HuH-7.5 (cell line): ENCODE results near the gene RGPD4.

Experiments
- DNase-seq: peaks from one replicate; pipeline ENCODE4 v3.0.0; 2011; ENCODE audit warnings: low spot score

Gene RGPD4

DNA sequence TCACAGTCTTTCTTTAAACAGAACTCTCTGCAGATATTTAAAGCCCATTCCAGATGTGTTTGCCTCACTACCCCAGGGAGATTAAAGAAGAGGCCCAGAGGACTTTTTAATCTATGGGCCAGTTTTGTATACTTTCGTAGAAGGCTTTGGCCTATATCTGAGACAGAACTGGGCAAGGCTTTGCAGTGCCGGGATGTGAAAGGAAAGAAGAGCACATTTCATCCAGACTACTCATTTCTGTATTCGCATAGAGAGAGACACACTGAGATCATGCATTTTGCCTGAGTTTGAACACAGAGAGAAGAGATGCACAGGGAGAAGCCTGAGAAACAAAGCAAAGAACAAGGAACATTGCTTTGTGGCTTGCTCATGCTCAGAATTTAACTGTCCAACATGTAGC lies 104.7 kb downstream of the RGPD4 start:
- DNase-seq, result no peak

DNA sequence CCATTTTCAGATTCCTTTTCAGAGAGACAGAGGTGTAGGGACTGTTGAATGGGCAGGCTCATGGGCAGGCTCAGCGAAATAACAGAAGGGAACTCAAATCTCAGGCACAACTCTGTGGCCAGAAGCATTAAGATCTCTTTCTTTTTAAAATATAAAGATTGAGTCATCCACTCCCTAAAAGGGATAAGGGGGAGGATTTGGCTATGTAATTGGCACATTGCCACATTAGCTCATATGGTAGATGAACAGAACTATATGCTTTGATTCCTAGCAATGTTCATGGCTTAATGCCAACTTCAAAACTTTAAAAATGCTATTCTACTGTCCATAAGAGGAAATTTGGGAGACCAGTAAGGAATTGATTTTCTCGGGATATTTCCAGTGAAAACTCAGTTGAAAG lies 105.8 kb downstream of the RGPD4 start:
- DNase-seq, result no peak

DNA sequence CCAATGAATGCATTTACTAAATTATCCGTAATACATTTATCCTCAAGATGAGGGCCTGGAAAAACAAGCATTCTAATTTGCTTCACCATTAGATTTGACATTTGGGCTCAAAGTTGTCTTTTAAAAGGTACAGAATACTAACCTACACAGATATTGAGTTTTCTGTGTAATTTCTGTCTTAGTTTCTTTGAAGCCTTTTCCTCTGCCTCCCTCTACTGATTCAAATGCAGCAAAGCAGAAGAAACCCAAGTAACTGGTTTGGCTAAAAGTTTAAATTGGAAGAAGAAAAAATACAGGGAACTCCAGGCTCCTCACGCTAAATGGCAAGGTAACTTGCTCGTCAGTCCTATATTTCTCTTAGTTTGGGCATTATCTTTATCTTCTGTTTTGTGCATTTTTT lies 106.3 kb downstream of the RGPD4 start:
- DNase-seq, result no peak

DNA sequence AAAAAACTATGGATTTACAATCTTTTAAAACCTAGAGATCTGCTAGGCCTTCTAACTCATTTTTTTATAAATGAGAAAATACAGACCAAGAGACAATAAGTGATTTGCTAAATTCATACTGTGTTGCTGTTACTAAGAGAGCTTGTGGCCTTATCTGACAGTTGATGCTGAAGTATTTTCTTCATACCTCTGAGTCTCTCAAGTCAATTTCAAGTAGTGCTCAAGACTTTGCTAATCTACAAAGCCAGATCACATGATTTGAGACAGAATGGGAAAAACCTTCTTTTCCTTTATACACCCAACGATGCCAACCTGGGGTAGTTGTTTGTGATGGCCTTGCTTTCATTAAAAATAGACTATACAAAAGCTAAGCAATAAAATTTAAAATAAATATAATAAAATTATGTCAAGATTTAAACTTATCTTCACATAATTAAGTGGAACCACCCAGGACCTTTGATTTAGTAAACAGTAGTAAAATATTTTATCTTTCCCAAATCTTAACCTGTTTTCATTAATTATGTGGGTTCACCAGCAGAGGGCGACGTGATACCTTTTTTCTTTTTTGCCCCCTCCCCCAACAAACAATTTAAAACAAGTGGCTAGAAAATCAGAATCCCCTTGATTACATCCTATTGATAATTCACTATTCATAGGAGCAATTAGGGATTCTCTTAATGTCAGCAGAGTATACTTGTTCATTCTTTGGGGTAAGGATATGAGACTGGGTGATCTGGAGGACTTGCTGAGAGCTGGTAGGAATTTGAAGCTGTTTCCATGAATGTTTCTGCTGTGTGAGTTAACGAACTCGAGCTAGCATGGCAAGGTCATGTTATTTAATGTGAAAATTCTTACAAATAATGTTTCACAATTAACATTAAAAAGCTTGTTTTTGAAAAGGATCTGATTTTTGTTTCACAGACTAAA lies 110.0 kb downstream of the RGPD4 start:
- no peak for DNase-seq
